Thyroid gland (tissue), 4 donors: ENCODE measurements around the gene TRIM24.

Experiments
- CTCF ChIP-seq, 6 experiments: fragments of 200-600 bp in 3 of 6; fragments of 450-650 bp in 3 of 6; sonication (generic) in 3 of 6; IDR thresholded peaks; one replicate each; pipeline ENCODE4 v1.5.1; 2016 to 2019; ENCODE audit warnings: antibody characterized with exemption in 6 of 6, mild to moderate bottlenecking in 2 of 6, inconsistent platforms in 1 of 6, moderate library complexity in 1 of 6
- POLR2A ChIP-seq, 2 donors: fragments of 450-650 bp; IDR thresholded peaks; one replicate each; pipeline ENCODE4 v1.6.1; 2017; ENCODE audit warnings: antibody characterized with exemption in 2 of 2, mild to moderate bottlenecking in 2 of 2, moderate library complexity in 1 of 2

GRCh38 chr7:138610671-138611170 is 150.7 kb downstream of the TRIM24 start:
- TF ChIP-seq POLR2A (IDR thresholded peaks at IDR 0.05), result no peak
- no peak for TF ChIP-seq CTCF (IDR thresholded peaks at IDR 0.05)
